Testis (tissue), 2 donors: Measurements from ENCODE around the gene PRCP.

ENCODE experiments used
- POLR2A ChIP-seq: fragments of 450-650 bp; IDR thresholded peaks from one replicate; pipeline ENCODE4 v1.6.1; 2017; ENCODE audit warnings: antibody characterized with exemption, mild to moderate bottlenecking, moderate library complexity
- TF ChIP-seq, protein P1 (sequence below), 3 experiments: fragments of 450-650 bp in 2 of 3; fragments of 200-600 bp in 1 of 3; sonication (generic) in 1 of 3; IDR thresholded peaks; one replicate each; pipeline ENCODE4 v1.5.1; 2016 to 2019; ENCODE audit warnings: antibody characterized with exemption in 3 of 3, mild to moderate bottlenecking in 2 of 3, moderate library complexity in 1 of 3

GRCh38 chr11:82796998-82797961, 103.0 kb downstream of the PRCP start:
- TF ChIP-seq, protein P1, sequence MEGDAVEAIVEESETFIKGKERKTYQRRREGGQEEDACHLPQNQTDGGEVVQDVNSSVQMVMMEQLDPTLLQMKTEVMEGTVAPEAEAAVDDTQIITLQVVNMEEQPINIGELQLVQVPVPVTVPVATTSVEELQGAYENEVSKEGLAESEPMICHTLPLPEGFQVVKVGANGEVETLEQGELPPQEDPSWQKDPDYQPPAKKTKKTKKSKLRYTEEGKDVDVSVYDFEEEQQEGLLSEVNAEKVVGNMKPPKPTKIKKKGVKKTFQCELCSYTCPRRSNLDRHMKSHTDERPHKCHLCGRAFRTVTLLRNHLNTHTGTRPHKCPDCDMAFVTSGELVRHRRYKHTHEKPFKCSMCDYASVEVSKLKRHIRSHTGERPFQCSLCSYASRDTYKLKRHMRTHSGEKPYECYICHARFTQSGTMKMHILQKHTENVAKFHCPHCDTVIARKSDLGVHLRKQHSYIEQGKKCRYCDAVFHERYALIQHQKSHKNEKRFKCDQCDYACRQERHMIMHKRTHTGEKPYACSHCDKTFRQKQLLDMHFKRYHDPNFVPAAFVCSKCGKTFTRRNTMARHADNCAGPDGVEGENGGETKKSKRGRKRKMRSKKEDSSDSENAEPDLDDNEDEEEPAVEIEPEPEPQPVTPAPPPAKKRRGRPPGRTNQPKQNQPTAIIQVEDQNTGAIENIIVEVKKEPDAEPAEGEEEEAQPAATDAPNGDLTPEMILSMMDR (IDR thresholded peaks at IDR 0.05), result no peak
- no peak for TF ChIP-seq POLR2A
